NCI-H128 (cell line): ENCODE measurements around the gene DLGAP5.

Source experiments
- DNase-seq: peaks from one replicate; lab custom pipeline; 2025; ENCODE audit not compliant: unreplicated experiment; lab: John Stamatoyannopoulos, UW

The DLGAP5 gene

GRCh38 chr14:55115460-55115859, 75.9 kb downstream of the DLGAP5 start:
- no peak for DNase-seq

GRCh38 chr14:55114720-55115119, 76.7 kb downstream of the DLGAP5 start:
- no peak for DNase-seq

DNA sequence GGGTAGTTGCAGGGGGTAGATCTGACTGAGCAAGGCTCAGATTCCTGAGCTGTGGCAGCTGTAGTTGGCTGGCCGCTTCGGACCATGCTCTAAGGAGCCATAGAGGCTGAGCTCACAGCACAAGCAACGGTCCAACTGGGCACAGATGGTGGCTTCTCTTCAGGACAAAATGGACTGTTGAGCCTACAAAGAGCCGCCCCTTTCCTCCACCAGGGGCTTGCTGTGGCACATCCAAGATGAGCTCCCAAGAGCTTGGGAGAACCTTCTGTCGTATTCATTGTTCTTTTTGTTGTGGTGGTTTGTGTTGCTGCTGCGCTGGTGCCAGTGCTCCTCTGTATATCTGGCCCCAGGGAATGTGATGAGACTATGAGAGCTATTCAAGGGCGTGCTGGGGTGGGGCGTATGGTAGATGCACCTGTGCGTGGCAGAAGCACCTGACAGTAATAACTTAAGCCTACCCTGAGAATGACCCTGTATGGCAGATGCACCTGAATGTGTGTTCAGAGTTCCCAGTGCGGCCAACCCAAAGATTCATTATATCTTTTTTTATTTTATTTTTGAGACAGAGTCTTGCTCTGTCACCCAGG, 80.2 kb downstream of the DLGAP5 start:
- DNase-seq, result no peak

GRCh38 chr14:55109836-55110235, 81.5 kb downstream of the DLGAP5 start:
- DNase-seq, result no peak

DNA sequence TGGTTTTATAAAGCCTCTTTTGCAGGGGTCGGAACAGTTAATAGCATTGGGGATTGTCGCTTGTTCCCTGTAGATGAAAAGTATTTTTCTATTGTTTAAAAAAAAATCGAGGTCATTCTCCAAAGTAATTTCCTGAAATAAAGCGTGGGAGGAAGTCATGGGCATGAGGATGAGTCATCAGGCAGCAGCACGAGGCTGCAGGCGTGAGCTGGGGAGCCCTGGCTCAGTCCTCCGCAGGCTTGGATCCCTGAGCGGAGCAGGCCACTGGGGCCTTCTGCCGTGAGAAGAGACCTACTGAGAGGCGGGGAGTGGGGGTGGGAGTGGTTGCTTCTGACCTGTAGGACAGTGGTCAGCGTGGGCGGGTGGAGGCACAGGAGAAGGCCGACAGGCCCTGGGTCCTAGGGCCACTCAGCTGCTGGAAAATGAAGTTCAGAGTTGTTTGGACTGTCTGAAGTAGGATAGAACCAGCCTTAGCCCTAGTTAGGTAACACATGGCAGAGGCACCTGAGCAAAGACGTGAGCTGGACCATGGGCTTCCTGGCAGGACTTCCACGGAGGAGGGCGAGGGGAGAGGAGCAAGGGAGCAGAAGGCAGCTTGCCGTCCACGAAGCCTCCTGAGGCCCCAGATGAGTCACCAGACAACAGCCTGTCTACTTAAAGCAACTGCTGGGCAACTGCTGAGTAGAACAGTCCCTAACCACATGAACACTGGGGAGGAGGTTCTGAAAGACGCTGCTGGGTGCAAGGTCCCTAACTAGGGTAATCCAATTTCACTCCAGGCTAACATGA, 83.4 kb downstream of the DLGAP5 start:
- no peak for DNase-seq

GRCh38 chr14:55105991-55106390, 85.4 kb downstream of the DLGAP5 start:
- DNase-seq, result no peak

GRCh38 chr14:55103971-55104954, 87.1 kb downstream of the DLGAP5 start:
- DNase-seq, result no peak

- no peak for DNase-seq
These were observed 88.3 kb downstream of the DLGAP5 start for GRCh38 chr14:55103005-55103640.

DNA sequence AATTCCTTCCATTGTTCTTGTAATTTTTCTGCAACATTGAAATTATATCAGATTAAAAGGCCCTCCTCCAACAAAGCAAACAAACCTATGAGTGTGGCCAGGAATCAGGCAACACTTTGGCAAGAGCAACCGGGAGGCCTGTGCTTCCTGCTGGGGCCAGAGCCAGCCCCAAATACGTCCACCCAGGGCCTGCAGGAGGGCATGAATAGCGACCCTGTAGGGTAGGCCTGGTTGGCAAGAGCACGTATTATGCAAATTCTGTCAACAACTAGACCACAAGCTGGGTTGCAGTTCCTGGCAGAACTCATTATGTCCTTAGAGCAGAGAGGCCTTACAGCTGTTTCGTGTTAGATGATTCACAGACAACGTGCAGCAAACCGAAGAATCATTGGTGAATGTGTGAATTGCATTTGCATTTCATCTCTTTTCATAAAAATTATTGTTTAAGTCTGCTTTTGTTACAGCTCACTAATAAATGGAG, 89.2 kb downstream of the DLGAP5 start:
- peak; percentile 47 for DNase-seq

- DNase-seq, result no peak
These were observed 89.7 kb downstream of the DLGAP5 start for GRCh38 chr14:55101698-55102097.

DNA sequence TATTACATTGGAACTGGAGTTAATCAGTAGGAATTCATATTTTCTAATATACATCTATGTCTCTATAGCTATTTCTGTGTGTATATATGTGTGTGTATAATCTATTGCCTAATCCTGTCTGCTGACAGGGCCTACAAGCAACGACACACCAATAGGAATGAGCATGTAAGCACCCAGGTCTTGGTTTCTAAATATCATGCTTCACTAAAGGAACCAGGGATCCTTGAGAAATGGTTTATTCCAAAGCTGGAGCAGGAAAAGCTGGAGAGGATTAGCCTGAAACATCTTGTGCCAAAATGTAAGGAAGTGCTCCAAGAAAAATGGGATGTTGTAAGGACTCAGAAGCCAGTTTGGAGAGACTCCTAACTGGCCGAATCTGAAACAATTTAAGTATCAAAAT, 91.6 kb downstream of the DLGAP5 start:
- no peak for DNase-seq

DNA sequence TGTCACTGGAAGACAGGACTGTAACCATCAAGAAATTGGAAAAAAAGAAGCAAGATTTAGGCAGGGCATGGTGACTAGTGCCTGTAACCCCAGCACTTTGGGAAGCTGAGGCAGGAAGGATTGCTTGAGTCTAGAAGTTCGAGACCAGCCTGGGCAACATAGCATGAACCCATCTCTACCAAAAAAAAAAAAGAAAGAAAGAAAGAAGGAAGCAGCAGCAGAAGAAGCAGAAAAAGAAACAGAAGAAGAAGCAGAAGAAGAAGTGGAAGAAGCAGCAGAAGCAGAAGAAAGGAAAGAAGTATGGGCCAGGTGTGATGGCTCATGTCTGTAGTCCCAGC, 92.9 kb downstream of the DLGAP5 start:
- no peak for DNase-seq
